HG03575 (cell line): ENCODE measurements around the gene DNMT3A.

Experiments used
- ATAC-seq: cut with Tn5 transposase; IDR thresholded peaks from one replicate; pipeline ENCODE4 v1.9.1; 2021; ENCODE audit not compliant: unreplicated experiment, insufficient number of reproducible peaks, low FRiP score; ENCODE audit errors: extremely low read depth

The DNMT3A gene

DNA sequence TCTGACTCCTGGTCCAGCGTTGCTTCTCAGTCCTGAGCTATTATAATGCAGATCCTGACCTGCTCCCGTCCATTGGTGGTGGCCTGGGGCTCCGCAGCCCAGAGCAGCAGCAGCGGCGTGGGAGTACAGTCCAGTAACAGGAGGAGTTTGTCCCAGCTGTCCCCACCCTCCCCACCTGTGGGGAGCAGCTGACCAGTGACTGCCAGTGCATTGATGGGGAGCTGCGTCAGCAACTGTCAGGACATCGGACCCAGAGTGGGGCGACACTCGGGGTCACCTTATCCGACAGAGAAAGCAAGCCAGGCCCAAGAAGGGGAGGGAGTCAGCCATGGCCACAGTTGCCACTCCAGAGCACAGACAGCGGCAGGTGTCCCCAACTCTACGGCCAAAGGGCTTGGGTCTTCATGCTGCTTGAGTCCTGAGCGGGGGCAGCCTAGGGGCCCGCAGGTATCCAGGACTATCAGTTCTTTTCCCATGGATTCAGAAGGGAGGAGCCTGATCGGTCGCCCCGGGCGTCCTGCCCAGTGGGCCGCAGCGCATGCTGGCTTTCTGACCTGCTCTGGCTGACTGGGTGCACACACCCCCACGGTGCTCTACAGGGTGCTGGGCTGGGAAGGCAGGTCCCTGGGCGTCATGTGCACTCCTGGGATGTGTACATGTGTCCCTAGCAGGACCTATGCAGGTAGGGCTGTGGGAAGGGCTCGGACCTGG, 29.7 kb downstream of the DNMT3A start:
- no peak for ATAC-seq

DNA sequence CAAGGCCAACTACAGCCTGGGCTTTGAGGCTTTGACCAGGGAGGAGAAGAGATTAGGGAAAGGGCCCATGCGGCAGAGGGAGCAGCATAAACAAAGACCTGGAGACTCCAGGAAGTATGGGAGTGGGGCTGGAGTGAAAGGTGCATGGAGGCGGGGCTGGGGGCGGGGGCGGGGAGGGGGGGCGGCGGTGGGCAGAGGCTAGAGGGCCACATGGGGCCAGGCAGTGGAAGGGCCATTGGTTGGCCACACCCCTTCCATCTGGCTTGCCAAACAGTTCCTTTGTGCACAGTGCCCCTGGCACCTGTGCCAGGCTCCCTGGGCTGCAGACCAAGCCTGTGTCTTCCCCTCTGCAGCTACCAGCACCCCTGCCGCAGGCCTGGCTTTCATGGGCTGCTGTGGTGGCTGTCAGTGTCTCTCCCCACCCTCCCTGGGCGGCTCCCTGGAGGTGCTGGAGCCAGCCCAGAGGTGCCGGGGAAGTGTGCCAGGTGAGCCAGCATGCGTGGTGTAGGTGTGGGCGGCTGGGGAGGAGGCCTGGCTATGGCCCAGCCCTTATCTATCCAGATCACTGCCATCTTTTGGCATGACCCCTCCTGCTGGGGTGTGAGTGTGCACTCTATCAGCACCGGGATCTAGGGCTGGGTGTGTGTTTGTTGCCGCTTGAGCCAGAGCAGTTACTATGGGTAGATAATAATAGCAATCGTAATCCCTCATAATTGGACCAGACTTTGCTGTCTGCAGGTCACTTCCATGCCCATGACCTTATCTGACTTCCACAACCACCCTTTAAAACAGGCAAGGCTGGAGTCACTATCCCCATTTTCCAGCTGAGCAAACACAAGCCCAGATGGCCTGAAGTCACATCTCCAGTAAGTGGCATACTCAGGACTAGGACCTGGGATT, 30.5 kb downstream of the DNMT3A start:
- ATAC-seq = no peak

DNA sequence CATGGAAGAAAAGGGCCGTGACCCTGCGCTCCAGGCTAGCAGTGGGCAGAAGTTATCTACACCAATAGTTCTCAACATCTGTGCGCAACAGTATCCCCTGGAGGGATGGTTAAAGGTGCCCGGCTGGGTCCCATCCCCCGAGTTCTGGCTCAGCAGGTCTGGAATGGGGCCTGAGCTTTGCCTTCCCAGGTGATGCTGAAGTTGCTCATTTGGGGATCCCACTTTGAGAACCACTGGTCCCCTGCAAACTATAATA, 31.1 kb downstream of the DNMT3A start:
- ATAC-seq = no peak

DNA sequence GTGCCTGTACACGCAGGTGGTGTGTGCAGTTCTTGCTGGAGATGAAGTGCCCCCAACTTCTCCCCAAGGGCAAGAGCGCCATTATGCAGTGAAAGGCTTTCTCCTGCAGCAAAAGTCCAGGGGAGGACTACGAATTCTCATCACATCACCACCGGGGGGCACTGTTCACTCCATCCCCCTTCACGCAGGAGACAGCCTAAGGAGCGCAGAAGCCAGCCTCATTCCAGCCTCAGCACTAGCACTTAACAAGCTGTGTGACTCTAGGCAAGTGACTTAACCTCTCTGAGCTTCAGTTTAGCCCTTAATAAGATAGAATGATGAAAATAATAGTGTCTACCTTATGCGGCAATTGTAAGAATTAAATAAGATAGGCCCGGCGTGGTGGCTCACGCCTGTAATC, 32.3 kb downstream of the DNMT3A start:
- no peak for ATAC-seq

DNA sequence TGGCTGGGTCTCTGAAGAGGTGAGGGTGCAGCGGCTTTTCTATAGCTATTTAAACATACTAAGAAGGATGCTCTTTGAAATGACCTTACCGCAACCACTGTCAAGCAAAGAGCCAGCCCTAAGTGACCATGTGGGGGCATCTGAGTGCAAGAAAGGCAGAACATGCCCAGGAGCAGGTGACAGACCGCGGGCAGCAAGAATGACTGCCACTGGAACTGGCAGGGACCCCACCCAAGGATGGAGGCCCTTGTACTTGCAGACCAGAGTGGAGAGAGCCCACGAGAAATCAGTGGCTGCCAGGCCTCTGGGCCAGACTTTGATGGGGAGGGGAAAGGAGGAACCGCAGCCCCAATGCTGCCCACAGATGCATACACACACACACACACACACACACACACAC, 33.1 kb downstream of the DNMT3A start:
- ATAC-seq = no peak

DNA sequence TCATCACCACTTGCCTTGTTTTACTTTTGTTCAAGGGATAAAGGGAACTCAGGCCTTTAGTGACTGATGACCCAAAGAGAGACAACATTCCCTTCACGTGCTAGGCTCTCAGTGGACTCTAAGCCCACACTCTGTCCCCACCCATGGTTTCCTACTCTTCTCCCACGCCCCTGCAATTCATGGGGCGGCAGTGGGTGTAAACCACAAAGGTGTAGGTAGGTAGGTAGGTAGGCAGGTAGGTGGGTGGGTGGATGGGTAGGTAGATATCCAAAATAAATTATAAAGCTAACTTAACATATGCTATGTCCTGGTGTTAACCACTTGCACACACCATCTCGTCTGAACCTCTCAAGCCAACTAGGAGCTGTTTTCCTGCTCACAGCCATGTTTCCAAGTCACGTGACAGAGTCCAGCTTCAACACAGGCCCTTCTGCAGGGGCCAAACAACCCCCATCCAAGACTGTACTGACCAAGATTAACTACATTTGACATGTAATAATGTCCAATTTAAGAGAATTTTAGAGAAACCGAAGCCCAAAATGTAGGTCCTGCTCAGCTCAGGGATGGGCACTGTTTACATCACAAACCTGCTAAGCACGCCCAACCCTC, 33.7 kb downstream of the DNMT3A start:
- ATAC-seq = no peak

DNA sequence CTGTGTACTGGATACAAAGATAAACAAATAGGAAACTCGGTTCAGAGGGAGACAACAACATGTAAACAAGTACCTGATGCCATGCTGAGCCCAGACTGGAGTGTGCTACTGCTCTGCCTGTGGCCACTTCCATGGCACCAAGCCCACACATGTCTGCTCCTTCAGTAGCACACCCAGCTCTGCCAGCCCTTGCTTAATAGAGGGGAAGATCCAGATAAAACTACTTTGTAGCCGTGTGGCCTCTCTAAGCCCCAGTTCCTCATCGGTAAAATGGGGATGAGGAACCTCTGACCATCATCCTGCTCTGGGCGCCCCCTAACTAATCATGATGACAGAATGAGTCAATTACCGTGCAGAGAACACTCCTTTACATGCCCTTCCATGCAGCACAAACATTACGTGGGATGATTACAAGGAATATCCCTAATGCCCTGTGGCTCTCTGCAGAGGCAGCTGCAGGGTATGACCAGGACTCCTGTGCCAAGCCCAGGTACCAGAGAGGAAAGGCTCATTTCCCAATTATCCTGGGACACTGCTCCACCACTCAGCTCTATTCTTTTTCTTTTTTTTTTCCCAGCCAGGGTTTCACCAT, 34.9 kb downstream of the DNMT3A start:
- ATAC-seq = no peak

DNA sequence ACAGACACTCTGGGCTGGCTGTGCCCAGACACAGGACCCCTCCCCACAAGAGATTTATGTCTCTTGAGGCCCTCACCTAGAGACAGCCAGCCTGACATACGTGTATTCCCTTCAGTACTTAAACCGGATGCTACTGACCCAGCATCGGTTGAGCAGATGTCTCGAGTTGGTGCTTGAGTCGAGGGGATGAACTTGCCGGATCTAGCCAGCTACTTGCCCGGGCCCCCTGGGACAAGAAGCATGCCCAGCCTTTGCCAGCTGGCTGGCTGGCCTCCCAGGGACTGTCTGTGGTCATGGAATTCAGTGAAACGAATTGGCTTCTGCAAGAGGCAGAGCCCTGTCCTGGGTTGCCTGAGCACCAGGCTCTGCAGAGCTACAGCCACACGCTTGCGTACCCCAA, 36.0 kb downstream of the DNMT3A start:
- no peak for ATAC-seq

DNA sequence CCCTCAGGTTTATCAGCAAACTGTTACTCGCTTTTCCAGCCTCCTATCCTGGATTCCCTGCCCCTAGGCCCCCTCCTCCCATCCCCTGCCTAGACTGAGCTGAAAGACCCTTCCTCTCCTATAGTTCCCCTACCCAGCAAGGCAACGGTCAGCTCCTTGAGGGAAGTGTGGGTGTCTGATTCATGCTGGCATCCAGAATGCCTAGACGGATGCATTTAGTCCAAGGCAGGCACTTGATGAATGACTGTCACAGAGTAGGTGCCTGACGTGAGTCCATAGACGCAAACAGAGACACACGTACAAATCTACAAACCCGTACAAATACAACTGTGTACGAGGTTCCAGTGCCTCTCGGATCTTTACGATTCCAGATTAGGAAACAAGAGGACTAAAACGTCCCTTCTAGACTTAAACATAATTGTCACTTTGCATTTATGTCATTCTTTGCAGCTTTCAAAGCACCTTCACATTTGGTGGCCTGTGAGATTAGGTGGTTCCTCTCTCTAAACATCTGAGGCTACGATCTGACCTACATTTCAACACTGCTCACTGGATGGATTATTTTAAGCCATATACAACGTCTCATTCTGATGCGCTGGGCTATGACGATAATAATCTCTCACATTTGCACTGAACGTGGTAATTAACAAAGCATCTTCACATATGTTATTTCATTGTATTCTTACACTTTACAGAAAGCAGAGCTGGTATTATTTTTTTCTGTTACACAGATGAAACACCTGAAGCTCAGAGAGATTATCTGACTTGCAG, 36.7 kb downstream of the DNMT3A start:
- no peak for ATAC-seq

DNA sequence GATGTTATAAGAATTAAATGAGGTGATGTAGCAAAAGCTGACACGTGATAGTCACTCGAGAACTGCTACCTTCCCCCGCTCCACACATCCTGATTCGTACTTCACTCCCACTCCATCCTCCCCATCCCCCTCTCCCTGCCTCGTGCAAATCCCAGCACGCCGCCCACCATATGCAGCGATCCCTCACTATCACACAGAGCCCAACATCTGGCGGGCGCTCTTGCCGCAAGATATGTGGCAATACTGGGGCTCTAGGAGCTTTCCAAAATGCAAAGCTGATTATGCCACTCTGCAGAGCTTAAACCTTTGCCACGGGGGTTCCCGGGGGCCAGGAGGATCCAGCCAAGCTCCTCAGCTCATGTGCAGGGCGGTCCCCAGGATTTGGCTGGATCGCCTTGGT, 37.4 kb downstream of the DNMT3A start:
- ATAC-seq = no peak

DNA sequence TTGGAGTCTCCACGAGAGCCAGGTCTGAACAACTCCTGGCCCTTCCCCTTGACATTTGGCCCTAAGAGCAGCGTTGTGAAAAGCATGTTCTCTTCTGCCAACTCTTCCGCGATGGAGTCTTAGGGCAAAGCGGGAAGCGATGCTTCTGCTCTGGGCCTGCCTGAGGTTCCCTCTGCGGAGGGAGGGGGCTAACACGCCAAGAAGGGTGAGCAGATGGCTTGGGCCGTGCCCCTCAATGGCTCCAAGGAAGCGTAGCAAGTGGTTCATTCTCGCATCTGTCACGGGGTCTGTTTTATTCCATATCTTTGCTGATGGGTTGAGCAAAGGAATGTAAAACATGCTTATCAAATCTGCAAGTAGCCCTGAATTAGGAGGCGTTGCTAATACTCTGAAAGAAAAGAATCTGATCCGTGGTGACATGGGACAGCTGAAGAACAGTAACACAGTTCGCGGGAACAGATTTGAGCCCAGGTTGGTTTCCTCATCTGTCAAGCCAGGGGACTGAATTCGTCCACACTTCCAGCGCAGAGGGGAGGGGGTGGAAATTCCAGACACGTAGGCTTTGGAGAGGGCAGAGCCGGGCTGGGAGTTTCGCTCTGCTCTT, 38.0 kb downstream of the DNMT3A start:
- ATAC-seq = no peak

DNA sequence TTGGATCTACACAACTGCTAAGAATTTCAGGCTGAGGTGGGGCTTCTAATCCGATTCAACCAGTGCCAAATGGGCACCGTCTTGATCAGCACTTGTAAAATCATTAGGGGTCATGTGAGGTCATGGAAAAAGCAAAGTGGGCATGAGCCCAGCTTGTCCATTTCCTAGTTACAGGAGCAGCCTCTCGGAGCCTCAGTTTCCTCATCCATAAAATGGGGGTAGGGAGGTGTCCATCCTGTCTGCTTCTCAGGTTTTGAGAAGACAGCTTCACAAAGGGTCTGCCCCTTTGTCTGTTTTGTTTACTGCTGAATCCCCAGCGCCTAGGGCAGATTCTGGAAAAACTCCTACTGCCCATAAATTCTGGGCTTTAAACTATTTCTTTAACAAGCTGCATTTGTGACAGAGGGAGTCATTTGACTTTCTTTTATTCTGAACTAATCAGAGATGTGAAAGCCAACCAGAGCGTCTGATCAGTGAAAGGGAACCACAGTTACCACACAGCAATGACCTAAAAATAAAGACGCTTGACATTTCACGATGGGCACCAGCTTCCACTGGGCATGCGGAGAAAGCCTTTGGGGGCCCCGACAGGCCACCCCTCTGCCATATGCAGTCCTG, 38.9 kb downstream of the DNMT3A start:
- no peak for ATAC-seq

DNA sequence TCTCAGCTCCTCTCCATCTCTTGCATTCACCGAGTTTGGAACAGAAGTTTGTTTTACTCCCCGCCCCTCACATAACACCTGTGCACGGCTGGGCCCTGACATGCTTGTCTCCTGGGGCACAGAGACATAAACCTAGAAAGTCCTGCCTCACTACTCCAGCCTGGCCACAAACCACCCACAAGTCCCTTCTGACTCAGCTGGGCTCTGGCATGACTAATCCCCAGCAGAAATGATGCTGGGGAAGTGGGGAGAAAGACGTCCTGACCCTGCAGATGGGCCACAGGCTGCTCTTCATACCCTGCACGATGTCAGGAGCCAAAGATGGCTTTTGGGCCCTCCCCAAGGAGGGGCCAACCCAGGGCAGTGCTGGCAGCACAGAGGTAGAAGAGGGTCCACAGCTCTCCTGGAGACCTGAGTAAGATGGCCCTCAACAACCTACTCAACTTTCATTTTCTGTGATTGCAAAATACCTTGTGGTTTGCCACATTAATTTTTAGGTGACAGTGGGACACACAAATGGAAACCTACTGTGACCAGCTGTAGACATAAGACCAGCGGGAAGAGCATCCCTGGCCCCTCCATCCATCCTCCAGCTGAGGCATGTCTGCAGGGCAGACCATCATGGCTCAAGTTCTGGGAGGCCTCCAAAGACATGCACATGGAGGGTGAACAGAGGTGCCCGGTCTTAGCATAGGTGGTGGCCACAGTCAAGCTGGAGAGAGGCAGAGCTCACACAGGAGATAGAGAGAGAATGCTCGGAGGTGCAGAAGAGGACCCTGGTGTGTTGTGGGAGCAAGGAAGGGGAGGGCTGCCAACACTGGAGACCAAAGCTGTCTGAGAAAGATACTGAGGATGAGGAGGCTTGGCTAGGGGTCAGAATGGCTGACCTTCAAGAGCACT, 40.0 kb downstream of the DNMT3A start:
- peak; percentile 80 for ATAC-seq

DNA sequence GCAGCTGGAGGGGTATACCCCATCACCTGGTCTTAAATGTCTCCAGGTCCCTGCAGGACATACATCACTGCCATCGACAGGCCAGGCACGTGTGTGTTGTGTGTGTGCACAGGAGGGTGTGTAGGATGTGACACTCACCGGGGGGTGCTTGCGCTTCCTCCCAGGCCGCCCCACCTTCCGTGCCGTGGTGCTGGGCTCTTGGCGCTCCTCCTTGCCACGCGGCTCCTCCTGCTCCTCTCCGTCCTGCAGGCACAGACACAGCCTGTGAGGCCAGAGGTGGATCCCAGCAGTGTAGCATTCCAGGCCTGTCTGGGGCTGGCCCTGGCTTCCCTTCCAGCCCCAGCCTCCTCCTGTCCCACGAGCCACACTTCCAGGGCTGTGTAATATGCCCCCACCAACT, 41.7 kb downstream of the DNMT3A start:
- no peak for ATAC-seq

DNA sequence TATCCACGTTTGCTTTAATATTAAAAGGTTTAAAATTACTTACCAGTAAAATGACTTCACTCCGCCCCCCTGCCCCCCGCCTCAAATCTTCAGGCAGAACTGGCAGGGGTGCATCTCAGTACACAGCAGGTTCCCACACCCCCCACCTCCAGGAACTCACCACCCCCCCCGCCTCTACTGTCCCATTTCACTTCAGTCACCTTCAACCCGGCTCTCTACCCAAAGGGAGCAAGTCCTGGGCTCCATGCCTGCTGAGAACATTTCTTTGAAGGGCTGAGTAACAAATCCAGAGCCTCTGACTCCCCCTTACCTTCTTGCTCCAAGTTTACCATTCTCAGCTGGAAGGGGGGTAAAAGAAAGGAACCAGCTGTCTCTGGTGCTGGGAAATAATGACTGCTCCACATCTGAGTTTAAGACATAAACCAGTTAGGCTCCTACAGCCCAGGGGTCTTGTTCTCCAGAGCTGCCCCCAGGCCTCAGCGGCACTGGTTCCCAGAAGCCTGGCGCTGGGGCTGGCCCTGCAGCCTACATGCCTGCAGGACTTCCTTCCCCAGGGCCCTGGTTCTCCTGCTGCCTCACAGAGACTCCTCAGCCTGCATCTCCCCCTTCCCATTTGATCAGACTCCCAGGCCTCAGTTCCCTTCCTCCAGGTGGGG, 42.8 kb downstream of the DNMT3A start:
- no peak for ATAC-seq

DNA sequence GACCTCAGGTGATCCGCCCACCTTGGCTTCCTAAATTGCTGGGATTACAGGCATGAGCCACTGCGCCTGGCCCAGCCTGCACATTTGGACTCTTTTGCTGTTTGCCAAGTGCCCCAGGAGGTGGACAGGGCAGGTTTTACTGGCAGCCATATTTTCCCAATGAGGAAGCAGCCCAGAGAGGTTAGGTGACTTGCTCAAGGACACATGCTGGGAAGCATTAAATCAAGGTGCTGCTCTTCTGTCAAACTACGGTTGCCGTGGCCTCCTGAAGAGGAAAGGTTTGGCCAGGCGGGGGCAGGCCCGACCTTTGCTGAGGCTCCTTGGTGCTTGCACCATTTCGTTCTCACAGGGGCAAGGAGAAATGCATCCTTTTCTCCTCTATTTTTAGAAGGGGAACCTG, 44.0 kb downstream of the DNMT3A start:
- no peak for ATAC-seq

DNA sequence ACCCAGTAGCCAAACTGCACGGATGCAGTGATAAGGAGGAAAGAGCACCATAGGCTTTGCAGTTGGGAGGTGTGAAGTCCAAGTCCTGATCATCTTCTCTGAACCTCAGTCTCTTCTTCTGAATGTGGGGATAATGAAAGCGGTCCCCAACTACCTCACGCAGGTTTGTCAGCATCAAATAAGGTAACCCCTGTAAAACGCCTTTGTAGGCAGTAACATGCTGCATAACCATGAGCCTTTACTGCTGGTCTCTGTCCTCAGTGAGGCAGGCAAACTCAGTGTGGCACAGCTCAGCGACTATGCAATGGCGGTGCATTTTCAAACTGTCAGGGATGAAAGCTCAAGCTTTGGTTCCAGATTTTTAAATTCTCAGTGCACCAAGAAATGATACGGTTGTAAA, 46.1 kb downstream of the DNMT3A start:
- ATAC-seq = no peak
